Choroid plexus epithelial cell (primary cell): Measurements from ENCODE around the gene HNMT.
A peak's percentile ranks its signal among the peaks of the same experiment; 100 is the strongest.

ENCODE experiments used
- DNase-seq: peaks from one replicate; pipeline ENCODE4 v3.0.0-alpha.2; 2010; ENCODE audit warnings: low read depth
- H3K4me3 ChIP-seq: 2 replicates; pipeline ENCODE4 v1.5.1; 2011; ENCODE audit warnings: low read depth, mild to moderate bottlenecking, control low read depth, low read length, moderate library complexity
- CTCF ChIP-seq: conservative IDR thresholded peaks from 2 replicates; pipeline ENCODE4 v1.5.1; 2011; ENCODE audit warnings: low read depth, mild to moderate bottlenecking, control low read depth, inconsistent platforms, low read length, moderate library complexity

The HNMT gene

GRCh38 chr2:138060301-138060635, 96.0 kb downstream of the HNMT start:
- peak; percentile 91 for DNase-seq
- H3K4me3 ChIP-seq = no peak overlapping the region
- TF ChIP-seq CTCF = no peak

- no peak for DNase-seq
- TF ChIP-seq CTCF = no peak
- H3K4me3 ChIP-seq = no peak overlapping the region
Measured at GRCh38 chr2:138061961-138062360, 97.7 kb downstream of the HNMT start.

- no peak for TF ChIP-seq CTCF
- DNase-seq = no peak
- H3K4me3 ChIP-seq = no peak overlapping the region
Measured at GRCh38 chr2:138063181-138063580, 98.9 kb downstream of the HNMT start.
